ENCODE data around the gene MTARC2. TPM values are rescaled to one million over a fixed set of nuclear protein-coding genes. Genes with fewer than 3 reads are reported as not detected.

MTARC2 gene
- total RNA-seq, 1 experiment from 2014 or later = 15.2 TPM

- no peak overlapping the region; the same call in 1 of the 2 replicates for H3K27ac Mint-ChIP-seq
- ChIA-PET POLR2A (no interaction called here), CTCF (interaction anchor here (1.5 to 2.4 kb wide), 4 partner anchors 15 to 123 kb away, joined by 3 to 18 read pairs (median 6); partner anchors contain the start of gene MTARC1)
- H3K4me3 Mint-ChIP-seq = no peak overlapping the region
- no peaks in the 10 kb centered on the region for H3K9me3 Mint-ChIP-seq
- TF ChIP-seq FOXP1 (CRISPR knock-in tag; IDR thresholded peaks at IDR 0.05; ENCODE audit: borderline replicate concordance) (no peak), IRF2 (CRISPR knock-in tag; IDR thresholded peaks at IDR 0.05; ENCODE audit: borderline replicate concordance, low read depth) (no peak), NFATC4 (CRISPR knock-in tag; IDR thresholded peaks at IDR 0.05) (no peak), MAX (CRISPR knock-in tag; IDR thresholded peaks at IDR 0.05) (no peak), CBFB (CRISPR knock-in tag; IDR thresholded peaks at IDR 0.05; ENCODE audit: low read depth) (no peak), CREB1 (CRISPR knock-in tag; IDR thresholded peaks at IDR 0.05) (no peak), USF2 (CRISPR knock-in tag; IDR thresholded peaks at IDR 0.05) (no peak), SP1 (CRISPR knock-in tag; conservative IDR thresholded peaks at IDR 0.05) (no peak), FOXP4 (CRISPR knock-in tag; IDR thresholded peaks at IDR 0.05) (no peak), ZNF219 (CRISPR knock-in tag; IDR thresholded peaks at IDR 0.05; ENCODE audit: borderline replicate concordance) (no peak), ERG (CRISPR knock-in tag; IDR thresholded peaks at IDR 0.05) (no peak), GTF2I (CRISPR knock-in tag; conservative IDR thresholded peaks at IDR 0.05) (no peak), STAT6 (CRISPR knock-in tag; conservative IDR thresholded peaks at IDR 0.05; ENCODE audit: low read depth) (no peak), AR (CRISPR knock-in tag; IDR thresholded peaks at IDR 0.05) (no peak), NFYB (CRISPR knock-in tag; conservative IDR thresholded peaks at IDR 0.05; ENCODE audit: low read depth) (no peak), ZNF512 (CRISPR knock-in tag; IDR thresholded peaks at IDR 0.05; ENCODE audit: borderline replicate concordance) (no peak)
- H3K4me1 Mint-ChIP-seq = peaks cover 20% of the 10 kb centered on the region
- ATAC-seq (no peak), DNase-seq (ENCODE audit: low spot score) (no peak)
- peaks cover 27% of the 10 kb centered on the region for H3K36me3 Mint-ChIP-seq
- no peaks in the 10 kb centered on the region for H3K27me3 Mint-ChIP-seq (ENCODE audit: low read depth)
Measured at GRCh38 chr1:220808345-220809186, 60.4 kb downstream of the MTARC2 start.
